Effector CD4-positive, alpha-beta T cell (primary cell): ENCODE results near the gene GPC3.
"Not testable (repeated sequence)": the region's sequence is repeated elsewhere in the genome, so short reads cannot be mapped to it uniquely, and the experiment has no call there.

Source experiments
- DNase-seq: peaks from one replicate; pipeline ENCODE4 v3.0.0-alpha.2; 2020

Gene GPC3

DNA sequence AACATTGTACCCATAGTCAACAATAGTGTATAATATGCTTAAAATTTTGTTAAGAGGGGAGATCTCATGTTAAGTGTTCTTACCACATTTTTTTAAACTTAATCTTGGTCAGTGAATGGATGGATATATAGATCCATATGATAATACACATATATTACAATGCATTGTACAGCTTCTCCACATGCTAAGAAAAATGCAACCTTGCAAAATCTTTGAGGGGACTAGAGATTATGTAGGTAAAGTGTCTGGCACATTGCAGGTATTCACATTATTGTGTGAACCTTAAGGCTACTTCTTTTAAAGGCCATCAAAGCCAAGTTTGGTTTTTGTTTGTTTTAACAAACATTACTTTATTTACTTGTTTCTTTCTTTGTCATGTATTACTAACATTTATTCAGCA lies 10.4 kb upstream of the GPC3 start:
- no peak for DNase-seq

- no peak for DNase-seq
Observed at GRCh38 chrX:133994576-133994975, 9.2 kb upstream of the GPC3 start.

DNA sequence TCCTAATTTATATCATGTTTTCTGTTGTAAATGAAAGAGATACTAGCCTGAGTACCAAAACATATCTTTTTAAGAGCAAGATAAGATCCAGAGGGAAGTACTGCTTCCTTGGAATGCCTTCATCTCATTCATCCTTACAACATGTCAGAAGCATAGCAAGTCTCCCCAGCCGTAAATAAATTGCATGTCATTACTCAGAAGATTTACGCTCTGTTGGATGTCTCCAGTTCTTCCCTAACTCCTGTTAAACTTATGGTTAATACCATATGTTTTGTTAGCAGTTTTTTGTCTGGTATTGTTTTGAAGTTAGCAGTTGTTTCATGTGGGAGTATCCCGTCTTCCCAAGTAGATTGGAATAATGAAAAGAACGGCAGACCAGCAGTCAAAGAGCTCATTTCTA lies 7.5 kb upstream of the GPC3 start:
- DNase-seq: no peak

DNA sequence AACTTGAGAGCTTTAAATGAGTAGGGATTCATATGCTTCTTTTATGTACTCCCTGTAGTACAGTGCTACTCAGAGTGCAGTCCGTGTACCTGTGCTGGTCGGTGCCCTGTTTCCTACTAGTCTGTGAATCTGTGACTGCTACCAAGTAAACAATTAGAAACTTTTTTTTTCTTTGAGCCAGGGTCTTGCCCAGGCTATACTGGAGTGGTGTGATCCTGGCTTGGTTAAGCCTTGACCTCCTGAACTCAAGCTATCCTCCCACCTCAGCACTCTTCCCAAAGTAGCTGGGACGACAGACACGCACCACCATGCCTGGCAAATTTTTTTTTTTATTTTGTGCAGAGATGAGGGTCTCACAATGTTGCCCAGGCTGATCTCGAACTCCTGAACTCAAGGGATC lies 6.4 kb upstream of the GPC3 start:
- DNase-seq: no peak

DNA sequence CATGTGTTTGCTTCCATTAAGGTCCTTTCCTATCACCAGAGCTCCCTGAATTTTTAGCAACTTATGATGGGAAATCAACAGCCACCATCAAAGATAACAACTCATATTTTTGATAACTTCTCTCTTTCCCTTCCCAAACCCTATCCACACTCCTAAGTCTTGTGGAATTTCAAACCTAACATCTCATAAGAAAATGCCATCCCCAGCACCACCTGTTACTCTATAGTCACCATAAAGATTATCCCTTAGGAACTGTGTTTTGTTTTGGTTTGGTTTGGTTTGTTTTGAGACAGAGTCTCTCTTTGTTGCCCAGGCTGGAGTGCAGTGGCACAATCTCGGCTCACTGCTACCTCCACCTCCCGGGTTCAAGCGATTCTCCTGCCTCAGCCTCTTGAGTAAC lies 5.7 kb upstream of the GPC3 start:
- not testable (repeated sequence) for DNase-seq

GRCh38 chrX:133989993-133990392 lies 4.6 kb upstream of the GPC3 start:
- DNase-seq: no peak

GRCh38 chrX:133989490-133989889 lies 4.1 kb upstream of the GPC3 start:
- DNase-seq: no peak

GRCh38 chrX:133988010-133988409 lies 2.6 kb upstream of the GPC3 start:
- DNase-seq: no peak

DNA sequence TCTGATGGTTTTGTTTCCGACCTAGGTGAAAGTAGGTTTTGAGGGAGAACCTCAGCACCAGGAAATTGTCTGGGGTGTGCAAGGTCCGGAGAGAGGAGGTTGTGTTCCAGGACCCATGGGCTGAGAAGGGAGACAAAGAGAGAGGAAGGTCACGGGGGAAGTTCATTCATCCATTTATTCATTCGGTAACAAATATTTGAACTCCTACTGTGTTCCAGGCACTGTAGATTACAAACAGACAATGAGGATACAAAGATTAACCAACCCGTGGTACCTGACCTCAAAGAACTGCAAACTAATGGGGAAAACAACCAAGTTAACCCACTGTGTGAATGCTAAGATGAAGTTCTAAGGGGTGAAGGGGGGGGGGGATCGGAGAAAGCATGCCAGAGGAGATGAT lies 1.8 kb upstream of the GPC3 start:
- DNase-seq: no peak

- no peak for DNase-seq
Observed at GRCh38 chrX:133985967-133986683, 731 bp upstream of the GPC3 start.

- no peak for DNase-seq
Observed at GRCh38 chrX:133984857-133985163, 584 bp downstream of the GPC3 start.

DNA sequence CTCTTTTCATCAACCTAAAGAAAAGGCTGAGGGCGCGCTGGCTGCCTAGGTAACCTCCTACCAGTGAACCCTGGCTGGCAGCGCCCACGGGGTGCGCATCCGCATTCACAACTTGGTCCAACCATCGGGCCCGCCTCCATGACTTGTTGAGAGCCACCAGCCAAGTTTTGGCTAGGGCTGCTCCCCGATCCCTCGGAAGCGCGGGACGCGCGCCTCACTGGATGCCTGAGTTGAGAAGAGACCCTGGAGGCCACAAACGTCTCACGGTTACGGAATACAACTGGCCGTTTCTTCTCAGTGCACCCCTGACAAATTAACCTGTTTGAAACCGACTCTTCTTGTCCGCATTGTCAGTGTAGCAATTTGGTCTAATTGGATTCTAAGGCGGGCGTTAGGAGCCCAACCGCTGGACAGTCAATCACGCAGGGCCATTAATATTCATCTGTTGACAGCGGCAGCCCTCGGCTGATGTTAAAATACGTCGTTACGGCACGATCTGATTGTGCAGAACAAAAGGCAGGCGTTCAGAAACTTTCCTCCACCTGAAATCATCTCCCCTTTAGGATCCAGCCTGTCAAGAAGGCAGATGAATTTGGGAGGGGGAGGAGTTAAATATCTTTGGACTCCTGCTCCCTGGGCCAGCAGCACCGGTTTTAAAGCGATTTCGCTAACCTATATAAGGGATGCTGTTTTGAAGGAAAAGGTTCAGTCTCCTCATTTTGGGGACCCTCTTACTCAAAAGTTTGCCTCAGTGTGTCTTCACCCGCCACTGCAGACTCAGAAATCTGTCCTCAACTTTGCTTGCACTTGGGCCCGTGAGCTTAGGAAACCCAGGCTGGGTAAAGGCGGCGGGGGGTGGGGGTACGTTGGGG lies 1.2 kb downstream of the GPC3 start:
- no peak for DNase-seq

- no peak for DNase-seq
Observed at GRCh38 chrX:133983256-133983973, 2.0 kb downstream of the GPC3 start.

- no peak for DNase-seq
Observed at GRCh38 chrX:133981924-133982323, 3.5 kb downstream of the GPC3 start.

- DNase-seq: no peak
Observed at GRCh38 chrX:133980832-133981588, 4.4 kb downstream of the GPC3 start.

- no peak for DNase-seq
Observed at GRCh38 chrX:133980406-133980805, 5.0 kb downstream of the GPC3 start.

DNA sequence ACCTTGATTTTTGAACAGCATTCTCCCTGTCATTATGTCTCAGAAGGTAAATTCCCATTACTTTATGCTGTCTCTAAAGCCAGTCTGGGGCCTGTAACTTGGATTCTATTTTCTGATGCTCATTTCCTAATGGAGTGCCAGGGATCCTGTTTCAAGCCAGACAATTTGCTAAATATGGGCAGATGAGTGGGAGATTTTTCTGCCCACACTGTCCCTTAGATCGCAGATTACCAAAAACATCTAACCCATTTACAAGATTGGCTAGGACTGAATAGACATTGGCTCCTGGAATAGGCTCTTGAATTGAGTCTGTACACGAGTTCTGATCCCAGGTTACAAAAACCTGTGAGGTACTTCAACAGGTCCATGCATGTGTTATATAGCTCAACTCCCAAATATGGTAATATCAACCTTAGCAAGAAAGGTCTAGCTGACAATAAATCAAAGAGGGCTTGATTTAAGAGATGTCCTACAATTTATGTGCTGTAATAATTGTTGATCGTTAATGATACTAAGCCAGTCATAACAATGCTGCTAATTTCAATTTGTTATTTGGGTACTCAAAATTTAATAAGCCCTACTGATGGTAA lies 5.7 kb downstream of the GPC3 start:
- DNase-seq: no peak

GRCh38 chrX:133973704-133974103 lies 11.7 kb downstream of the GPC3 start:
- DNase-seq: no peak

- DNase-seq: no peak
Observed at GRCh38 chrX:133972916-133973315, 12.5 kb downstream of the GPC3 start.

GRCh38 chrX:133971586-133971985 lies 13.8 kb downstream of the GPC3 start:
- no peak for DNase-seq

GRCh38 chrX:133970076-133970475 lies 15.3 kb downstream of the GPC3 start:
- DNase-seq: no peak

DNA sequence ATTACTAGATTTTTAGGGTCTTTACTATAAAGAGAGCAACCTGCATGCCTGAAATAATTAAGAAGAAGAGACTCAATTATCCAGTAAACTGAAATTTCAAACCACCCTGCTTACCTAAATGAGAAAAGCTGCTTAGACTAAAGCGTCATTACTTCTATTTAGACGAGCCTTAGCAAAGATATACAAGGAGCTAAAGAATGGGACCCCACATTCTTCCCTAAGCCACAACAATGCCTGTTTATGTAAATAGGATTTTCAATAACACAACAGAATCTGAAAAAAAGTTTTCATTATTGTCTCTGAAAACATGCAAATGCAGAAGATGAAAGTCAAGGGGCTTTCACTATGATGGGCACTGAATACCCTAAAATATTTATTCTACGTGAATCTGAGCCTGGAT lies 16.2 kb downstream of the GPC3 start:
- no peak for DNase-seq

- DNase-seq: no peak
Observed at GRCh38 chrX:133968109-133968508, 17.3 kb downstream of the GPC3 start.
